Naive thymus-derived CD8-positive, alpha-beta T cell (primary cell): ENCODE results near the gene NUP133. TPM values are rescaled to one million over a fixed set of nuclear protein-coding genes. Genes with fewer than 3 reads are reported as not detected.
"Not testable (repeated sequence)": the region's sequence is repeated elsewhere in the genome, so short reads cannot be mapped to it uniquely, and the experiment has no call there.

Experiments used
- ATAC-seq, 2 donors: fragments of 150-1000 bp; cut with Tn5 transposase in 1 of 2; sonication (Bioruptor Pico), chemical (Tn5 transposase) in 1 of 2; 1 replicate in 1 of 2; 2 replicates in 1 of 2; pipeline ENCODE4 v1.10.0; 2021; ENCODE audit warnings: mild to moderate bottlenecking in 2 of 2, moderate library complexity in 2 of 2
- POLR2A ChIA-PET: fragments of 350-600 bp; sonication (Branson Sonifier 250); formaldehyde crosslinking; loops from one replicate; lab custom pipeline; 2021; ENCODE audit warnings: antibody characterized with exemption; lab: Charles Lee
- DNase-seq, 10 donors: peaks; one replicate each; pipeline versions ENCODE4 v3.0.0 to v3.0.0-alpha.2; 2020 to 2022
- H3K27ac Mint-ChIP-seq, 10 donors: one replicate each; pipeline ENCODE4 v1.8.0; 2020 to 2022; ENCODE audit warnings: mild to moderate bottlenecking in 10 of 10, mixed read lengths in 10 of 10, moderate library complexity in 4 of 10, inconsistent platforms in 1 of 10
- H3K27me3 Mint-ChIP-seq, 5 donors: one replicate each; pipeline ENCODE4 v1.8.0; 2021 to 2022; ENCODE audit warnings: mixed read lengths in 5 of 5
- H3K36me3 Mint-ChIP-seq, 3 donors: one replicate each; pipeline ENCODE4 v1.8.0; 2020 to 2022; ENCODE audit warnings: mixed read lengths in 3 of 3, mild to moderate bottlenecking in 2 of 3, inconsistent platforms in 1 of 3
- H3K4me1 Mint-ChIP-seq, 4 donors: one replicate each; pipeline ENCODE4 v1.8.0; 2021 to 2022; ENCODE audit warnings: mixed read lengths in 4 of 4
- H3K4me3 Mint-ChIP-seq, 10 donors: one replicate each; pipeline ENCODE4 v1.8.0; 2020 to 2022; ENCODE audit warnings: mild to moderate bottlenecking in 10 of 10, mixed read lengths in 10 of 10, moderate library complexity in 6 of 10, inconsistent platforms in 1 of 10
- H3K9me3 Mint-ChIP-seq, 9 donors: one replicate each; pipeline ENCODE4 v1.8.0; 2020 to 2022; ENCODE audit warnings: mixed read lengths in 9 of 9, mild to moderate bottlenecking in 3 of 9, inconsistent platforms in 1 of 9, moderate library complexity in 1 of 9
- polyA plus RNA-seq, 3 donors: library from polyadenylated mRNA; unstranded; fragments of 300-500 nt; fragmentation: Illumina TruSeq; gene quantifications; one replicate each; pipeline ENCODE4 v1.2.3, GENCODE V29; 2021
- total RNA-seq, 8 experiments: library from RNA in 2 of 8; stranded (reverse) in 2 of 8; gene quantifications; one replicate each; pipeline ENCODE4 v1.2.3 and lab custom pipeline; 2021 to 2026

The NUP133 gene
- total and polyA plus RNA-seq, 5 experiments from 2014 or later, result 14.5 to 46.2 (median 17.7) TPM

- POLR2A ChIA-PET, result interaction anchor here (1.0 to 1.7 kb wide), 6 partner anchors 49 to 250 kb away, joined by 3 to 8 read pairs (median 4); partner anchors contain the start of genes ABCB10 and RAB4A
- peak overlapping the region; percentile 87 to 95 (median 93) for H3K4me3 Mint-ChIP-seq
- H3K27me3 Mint-ChIP-seq, result peaks cover 0 to 2% (median 0%) of the 10 kb centered on the region in 5 donors
- peaks cover 10 to 44% (median 26%) of the 10 kb centered on the region in 4 donors for H3K4me1 Mint-ChIP-seq
- H3K27ac Mint-ChIP-seq, result peak overlapping the region; percentile 95 to 100 (median 98)
- peaks cover 0 to 19% (median 0%) of the 10 kb centered on the region in 3 donors for H3K36me3 Mint-ChIP-seq
- no peaks in the 10 kb centered on the region for H3K9me3 Mint-ChIP-seq
- DNase-seq (no peak), ATAC-seq (no peak)
Measured at GRCh38 chr1:229507502-229507901, 639 bp downstream of the NUP133 start.

- Mint-ChIP-seq H3K36me3 (peaks cover 0 to 24% (median 0%) of the 10 kb centered on the region in 3 donors), H3K27me3 (peaks cover 0 to 2% (median 0%) of the 10 kb centered on the region in 5 donors)
Measured at GRCh38 chr1:229506633-229507032, 1.5 kb downstream of the NUP133 start.

GRCh38 chr1:229495782-229496181, 12.4 kb downstream of the NUP133 start:
- no peak overlapping the region for H3K4me3 Mint-ChIP-seq
- DNase-seq, result no peak
- no peaks in the 10 kb centered on the region for H3K27me3 Mint-ChIP-seq
- no peak for ATAC-seq
- peaks cover 0 to 3% (median under 1%) of the 10 kb centered on the region in 4 donors for H3K4me1 Mint-ChIP-seq
- peaks cover 11 to 91% (median 45%) of the 10 kb centered on the region in 3 donors for H3K36me3 Mint-ChIP-seq
- peak overlapping the region in 1 of 10 donors; percentile 27 for H3K27ac Mint-ChIP-seq
- no peaks in the 10 kb centered on the region for H3K9me3 Mint-ChIP-seq
- POLR2A ChIA-PET, result no interaction called here

More at GRCh38 chr1:229506633-229507032, 1.5 kb downstream of the NUP133 start:
- ATAC-seq (no peak), DNase-seq (no peak)
- Mint-ChIP-seq H3K9me3 (no peaks in the 10 kb centered on the region), H3K4me3 (peak overlapping the region; percentile 47 to 95 (median 82)), H3K4me1 (peaks cover 10 to 44% (median 26%) of the 10 kb centered on the region in 4 donors), H3K27ac (peak overlapping the region in 8 of 10 donors; percentile 9 to 83 (median 56))
- POLR2A ChIA-PET, result interaction anchor here (0.7 to 1.2 kb wide), 4 partner anchors 13 to 234 kb away, joined by 3 to 8 read pairs (median 4); partner anchors contain the start of gene ABCB10

GRCh38 chr1:229487181-229487580, 21.0 kb downstream of the NUP133 start:
- Mint-ChIP-seq H3K4me1 (peaks cover 1 to 4% (median 3%) of the 10 kb centered on the region in 4 donors), H3K27me3 (no peaks in the 10 kb centered on the region), H3K36me3 (peaks cover 8 to 90% (median 37%) of the 10 kb centered on the region in 3 donors), H3K27ac (no peak overlapping the region), H3K4me3 (no peak overlapping the region), H3K9me3 (no peaks in the 10 kb centered on the region)
- POLR2A ChIA-PET, result no interaction called here
- DNase-seq (no peak), ATAC-seq (no peak)

GRCh38 chr1:229485318-229485717, 22.8 kb downstream of the NUP133 start:
- POLR2A ChIA-PET, result no interaction called here
- Mint-ChIP-seq H3K27ac (peak overlapping the region in 2 of 10 donors; percentile 16 to 47), H3K9me3 (no peaks in the 10 kb centered on the region), H3K4me3 (no peak overlapping the region), H3K27me3 (no peaks in the 10 kb centered on the region), H3K4me1 (peaks cover 3 to 20% (median 5%) of the 10 kb centered on the region in 4 donors), H3K36me3 (peaks cover 8 to 90% (median 34%) of the 10 kb centered on the region in 3 donors)
- DNase-seq (no peak), ATAC-seq (no peak)

GRCh38 chr1:229482511-229482910, 25.6 kb downstream of the NUP133 start:
- ATAC-seq, result no peak
- Mint-ChIP-seq H3K27ac (peak overlapping the region in 2 of 10 donors; percentile 12 to 68), H3K27me3 (no peaks in the 10 kb centered on the region), H3K4me3 (no peak overlapping the region), H3K4me1 (peaks cover 3 to 40% (median 14%) of the 10 kb centered on the region in 4 donors), H3K9me3 (no peaks in the 10 kb centered on the region), H3K36me3 (peaks cover 19 to 90% (median 34%) of the 10 kb centered on the region in 3 donors)
- POLR2A ChIA-PET, result no interaction called here
- DNase-seq, result no peak

GRCh38 chr1:229480495-229480894, 27.6 kb downstream of the NUP133 start:
- peaks cover 3 to 40% (median 14%) of the 10 kb centered on the region in 4 donors for H3K4me1 Mint-ChIP-seq
- H3K36me3 Mint-ChIP-seq, result peaks cover 20 to 91% (median 32%) of the 10 kb centered on the region in 3 donors
- H3K27me3 Mint-ChIP-seq, result no peaks in the 10 kb centered on the region
- ATAC-seq (no peak), DNase-seq (no peak)
- H3K9me3 Mint-ChIP-seq, result no peaks in the 10 kb centered on the region
- H3K27ac Mint-ChIP-seq, result peak overlapping the region in 1 of 10 donors; percentile 33
- POLR2A ChIA-PET, result no interaction called here
- peak overlapping the region in 1 of 10 donors; percentile 16 for H3K4me3 Mint-ChIP-seq

- POLR2A ChIA-PET, result no interaction called here
- peak in 1 of 2 donors; percentile 47 for ATAC-seq
- H3K4me3 Mint-ChIP-seq, result peak overlapping the region in 1 of 10 donors; percentile 16
- peaks cover 3 to 40% (median 14%) of the 10 kb centered on the region in 4 donors for H3K4me1 Mint-ChIP-seq
- peak overlapping the region in 4 of 10 donors; percentile 6 to 71 (median 29) for H3K27ac Mint-ChIP-seq
- no peaks in the 10 kb centered on the region for H3K27me3 Mint-ChIP-seq
- no peaks in the 10 kb centered on the region for H3K9me3 Mint-ChIP-seq
- DNase-seq, result peak in 1 of 10 donors; percentile 5
- H3K36me3 Mint-ChIP-seq, result peaks cover 19 to 90% (median 31%) of the 10 kb centered on the region in 3 donors
Measured at GRCh38 chr1:229479660-229480399, 28.3 kb downstream of the NUP133 start.

- Mint-ChIP-seq H3K36me3 (peaks cover 28 to 93% (median 34%) of the 10 kb centered on the region in 3 donors), H3K9me3 (no peaks in the 10 kb centered on the region), H3K27me3 (no peaks in the 10 kb centered on the region), H3K27ac (peak overlapping the region in 3 of 10 donors; percentile 18 to 63 (median 18)), H3K4me3 (no peak overlapping the region), H3K4me1 (peaks cover 3 to 40% (median 15%) of the 10 kb centered on the region in 4 donors)
- DNase-seq, result no peak
- no peak for ATAC-seq
- POLR2A ChIA-PET, result no interaction called here
Measured at GRCh38 chr1:229478852-229479251, 29.3 kb downstream of the NUP133 start.

- ATAC-seq, POLR2A ChIA-PET: not testable (repeated sequence)
Measured at GRCh38 chr1:229475859-229476258, 32.3 kb downstream of the NUP133 start.

GRCh38 chr1:229474509-229474908, 33.6 kb downstream of the NUP133 start:
- Mint-ChIP-seq H3K9me3 (no peaks in the 10 kb centered on the region), H3K4me3 (no peak overlapping the region), H3K27ac (no peak overlapping the region), H3K36me3 (peaks cover 23 to 87% (median 43%) of the 10 kb centered on the region in 3 donors), H3K4me1 (peaks cover 4 to 12% (median 6%) of the 10 kb centered on the region in 4 donors), H3K27me3 (no peaks in the 10 kb centered on the region)
- POLR2A ChIA-PET, result no interaction called here
- ATAC-seq (no peak), DNase-seq (no peak)

More at GRCh38 chr1:229475859-229476258, 32.3 kb downstream of the NUP133 start:
- H3K9me3 Mint-ChIP-seq, H3K4me3 Mint-ChIP-seq, H3K27ac Mint-ChIP-seq, DNase-seq, H3K27me3 Mint-ChIP-seq: not testable (repeated sequence)
- Mint-ChIP-seq H3K4me1 (peaks cover 1 to 25% (median 10%) of the 10 kb centered on the region in 4 donors), H3K36me3 (peaks cover 28 to 87% (median 37%) of the 10 kb centered on the region in 3 donors)

GRCh38 chr1:229471175-229471574, 37.0 kb downstream of the NUP133 start:
- no peaks in the 10 kb centered on the region for H3K27me3 Mint-ChIP-seq
- DNase-seq (no peak), ATAC-seq (no peak)
- H3K4me3 Mint-ChIP-seq, result no peak overlapping the region
- POLR2A ChIA-PET, result no interaction called here
- H3K36me3 Mint-ChIP-seq, result peaks cover 16 to 90% (median 40%) of the 10 kb centered on the region in 3 donors
- peak overlapping the region in 2 of 10 donors; percentile 50 to 69 for H3K27ac Mint-ChIP-seq
- no peaks in the 10 kb centered on the region for H3K9me3 Mint-ChIP-seq
- peaks cover 0 to 4% (median 2%) of the 10 kb centered on the region in 4 donors for H3K4me1 Mint-ChIP-seq
